ENCODE measurements around the gene IFT57.

The IFT57 gene

DNA sequence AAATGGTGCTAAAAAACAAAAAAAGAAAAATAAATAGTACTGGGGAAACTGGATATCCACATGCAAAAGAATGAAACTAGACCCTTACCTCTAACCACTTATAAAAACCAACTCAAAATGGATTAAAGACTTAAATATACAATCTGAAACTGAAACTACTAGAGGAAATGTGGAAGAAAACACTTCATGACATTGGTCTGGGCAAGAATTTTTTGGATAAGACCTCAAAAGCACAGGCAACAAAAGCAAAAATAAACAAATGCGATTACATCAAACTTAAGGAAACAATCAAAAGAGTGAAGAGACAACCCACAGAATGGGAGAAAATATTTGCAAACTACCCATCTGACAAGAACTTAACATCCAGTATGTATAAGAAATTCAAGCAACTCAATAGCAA lies 6.4 kb downstream of the IFT57 start:
- no peak for DNase-seq

DNA sequence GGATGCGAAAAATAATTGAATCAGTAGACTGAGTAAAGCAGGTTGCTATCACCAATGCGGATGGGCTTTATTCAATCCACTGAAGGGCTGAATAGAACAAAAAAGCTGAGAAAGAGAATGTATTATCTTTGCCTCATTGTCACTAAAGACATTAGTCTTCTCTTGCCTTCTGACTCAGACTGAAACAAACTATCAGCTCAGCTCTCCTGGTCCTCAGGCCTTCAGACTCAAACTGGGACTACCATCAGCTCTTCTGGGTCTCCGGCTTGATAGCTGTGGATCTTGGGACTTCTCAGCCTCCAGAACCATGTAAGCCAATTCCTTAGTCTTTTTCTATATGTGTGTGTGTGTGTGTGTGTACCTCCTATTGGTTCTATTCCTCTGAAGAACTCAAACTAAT lies 12.6 kb downstream of the IFT57 start:
- no peak for DNase-seq

DNA sequence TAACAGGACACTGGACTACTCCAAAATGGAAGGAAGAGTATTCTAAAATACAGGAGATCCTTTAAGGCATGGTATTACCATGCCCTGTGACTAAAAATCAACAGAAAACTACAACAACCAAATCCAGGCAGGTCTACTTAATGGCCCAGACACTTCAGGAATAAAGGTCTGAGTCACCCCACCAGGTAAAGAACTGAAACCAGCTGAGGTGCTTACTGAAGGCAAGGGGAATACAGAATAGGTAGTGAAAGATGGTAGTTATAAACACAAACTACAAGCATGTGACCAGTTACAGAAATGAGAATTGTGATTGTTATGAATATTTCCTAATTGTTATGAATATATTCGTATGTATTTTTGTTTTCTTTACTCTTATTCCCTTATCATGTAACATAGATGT lies 13.4 kb downstream of the IFT57 start:
- no peak for DNase-seq

DNA sequence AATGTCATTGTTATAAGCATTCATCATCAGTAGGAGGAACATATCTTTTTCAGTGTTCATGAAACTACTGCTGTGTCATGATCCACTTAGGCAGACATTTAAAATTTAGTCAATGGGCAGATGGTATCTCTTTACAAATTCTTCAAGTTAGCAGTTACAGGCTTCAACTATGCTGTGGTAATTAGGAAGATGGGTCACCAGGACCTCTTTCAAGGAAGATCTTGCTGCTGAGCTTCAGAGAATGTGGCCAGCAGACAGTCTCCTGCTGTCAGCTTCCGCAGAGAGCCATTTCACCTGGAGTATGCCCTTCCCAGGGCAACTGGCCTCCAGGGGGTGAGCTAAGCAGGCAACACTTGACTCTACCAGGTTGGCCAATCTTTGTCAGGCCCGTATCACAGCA lies 19.4 kb downstream of the IFT57 start:
- no peak for DNase-seq

DNA sequence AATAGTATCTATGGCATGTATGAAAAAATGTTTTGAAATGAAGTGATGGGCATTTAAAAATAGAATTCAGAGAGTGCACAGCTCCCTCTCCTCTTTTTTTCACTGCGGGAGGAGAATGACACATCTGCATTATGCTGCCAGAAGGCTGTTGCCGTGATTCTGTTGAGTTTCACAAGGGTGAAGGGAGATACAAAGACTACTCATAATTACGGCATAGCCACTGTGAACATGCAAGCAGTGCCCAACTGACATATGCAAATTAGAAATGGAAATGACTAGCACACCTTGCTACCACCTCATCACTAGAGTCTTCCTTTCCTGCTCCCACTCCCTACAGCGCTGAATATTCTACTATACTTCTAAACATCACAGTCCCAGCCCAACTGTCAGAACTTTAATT lies 20.1 kb downstream of the IFT57 start:
- no peak for DNase-seq

DNA sequence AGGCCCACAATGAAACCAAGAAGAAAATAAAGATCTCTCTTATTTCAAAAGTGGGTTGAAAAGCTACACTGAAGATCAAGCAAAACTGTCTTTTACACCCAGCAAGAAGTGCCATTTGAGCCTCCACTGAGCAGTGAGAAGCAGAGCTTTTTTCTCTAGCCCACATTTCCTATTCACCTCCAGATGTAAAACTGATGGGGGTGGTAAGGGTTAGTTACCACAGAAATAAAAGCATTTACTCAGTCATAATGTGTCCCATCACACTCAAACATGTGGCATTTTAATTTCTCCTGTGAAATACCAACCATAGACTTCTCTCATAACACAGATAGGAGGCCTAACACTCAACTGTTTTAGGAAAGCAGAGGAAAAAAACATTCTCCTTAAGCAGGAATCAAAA lies 21.0 kb downstream of the IFT57 start:
- no peak for DNase-seq

DNA sequence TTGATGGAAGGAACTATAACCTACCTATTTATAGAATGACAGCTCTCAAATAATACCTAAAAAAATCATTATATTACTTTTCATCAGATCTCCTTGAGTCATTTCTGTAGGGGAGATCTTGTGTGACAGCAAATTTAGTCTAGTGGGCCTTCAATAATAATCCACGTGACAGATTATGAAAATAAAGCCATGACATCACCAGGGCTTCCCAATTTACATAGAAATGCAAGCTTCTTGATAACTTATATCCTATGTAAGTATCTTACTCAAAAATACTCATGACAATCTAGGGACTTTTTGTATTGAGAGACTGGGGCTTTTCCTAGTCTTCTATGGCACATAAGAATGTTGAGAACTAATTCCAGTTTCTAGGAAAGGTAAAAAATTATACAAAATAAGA lies 21.6 kb downstream of the IFT57 start:
- DNase-seq = no peak

DNA sequence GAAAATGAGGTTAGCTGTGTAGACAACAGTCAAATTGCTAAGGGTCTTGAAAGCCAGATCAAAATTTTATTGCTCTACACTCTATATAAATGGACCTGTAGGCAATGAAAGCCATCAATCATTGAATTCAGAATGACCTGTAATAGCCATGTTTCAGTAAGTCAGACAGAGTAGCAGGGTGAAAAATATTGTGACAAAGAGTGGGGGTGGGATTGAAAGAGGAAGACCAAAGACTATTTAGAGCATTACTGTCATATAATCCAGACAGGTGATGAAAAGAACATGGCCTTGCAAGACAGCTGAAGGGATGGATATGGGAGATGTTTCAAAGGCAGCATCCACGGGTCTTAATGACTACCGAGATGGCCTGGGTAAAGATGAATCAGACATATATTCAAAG lies 22.2 kb downstream of the IFT57 start:
- no peak for DNase-seq

DNA sequence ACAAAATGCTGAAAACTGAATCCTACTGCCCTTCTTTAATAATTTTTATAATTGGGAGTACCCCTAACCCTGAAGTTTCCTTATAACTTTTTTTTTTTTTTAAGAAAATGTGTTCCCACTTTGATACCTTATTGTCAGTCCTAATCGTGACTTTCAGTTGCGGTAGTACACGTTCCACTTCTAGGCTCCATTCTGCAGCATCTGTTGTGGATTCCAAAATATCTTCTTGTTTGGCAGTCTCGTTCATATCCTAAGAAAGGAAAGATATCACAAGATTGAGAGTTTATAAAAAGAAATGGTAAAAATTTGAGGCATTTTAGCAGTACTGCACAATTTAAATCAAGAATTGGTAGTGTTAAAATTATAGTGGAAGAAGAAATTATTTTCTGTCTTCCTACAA lies 30.8 kb downstream of the IFT57 start:
- no peak for DNase-seq

DNA sequence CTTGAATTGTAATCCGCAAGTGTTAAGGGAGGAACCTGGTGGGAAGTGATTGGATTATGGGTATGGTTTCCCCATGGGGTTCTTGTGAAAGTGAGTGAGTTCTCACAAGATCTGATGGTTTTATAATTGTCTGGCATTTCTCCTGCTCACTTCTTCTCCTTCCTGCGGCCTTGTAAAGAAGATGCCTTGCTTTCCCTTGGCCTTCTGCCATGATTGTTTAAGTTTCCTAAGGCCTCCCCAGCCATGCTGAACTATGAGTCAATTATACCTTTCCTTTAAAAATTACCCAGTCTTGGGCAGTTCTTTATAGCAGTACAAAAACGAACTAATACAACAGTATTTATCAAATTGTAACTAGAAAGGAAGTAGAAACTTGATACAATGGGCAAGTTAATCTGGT lies 31.9 kb downstream of the IFT57 start:
- DNase-seq = no peak

DNA sequence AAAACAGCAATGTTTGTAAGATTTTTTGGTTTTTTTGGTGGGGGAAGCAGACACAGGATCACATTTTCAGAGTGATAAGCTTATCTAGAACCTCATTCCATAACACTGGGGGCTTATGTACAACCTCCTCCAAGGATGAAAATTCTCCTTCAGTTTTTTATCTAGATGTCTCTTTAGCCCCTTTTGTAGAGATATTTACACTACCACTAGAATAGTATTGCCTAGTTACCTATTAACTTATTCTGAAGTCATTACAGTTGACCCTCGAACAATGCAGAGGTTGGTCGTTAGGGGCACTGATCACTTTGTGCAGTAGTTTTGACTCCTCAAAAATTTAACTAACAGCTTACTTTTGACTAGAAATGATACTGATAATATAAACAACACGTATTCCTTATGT lies 32.8 kb downstream of the IFT57 start:
- no peak for DNase-seq

DNA sequence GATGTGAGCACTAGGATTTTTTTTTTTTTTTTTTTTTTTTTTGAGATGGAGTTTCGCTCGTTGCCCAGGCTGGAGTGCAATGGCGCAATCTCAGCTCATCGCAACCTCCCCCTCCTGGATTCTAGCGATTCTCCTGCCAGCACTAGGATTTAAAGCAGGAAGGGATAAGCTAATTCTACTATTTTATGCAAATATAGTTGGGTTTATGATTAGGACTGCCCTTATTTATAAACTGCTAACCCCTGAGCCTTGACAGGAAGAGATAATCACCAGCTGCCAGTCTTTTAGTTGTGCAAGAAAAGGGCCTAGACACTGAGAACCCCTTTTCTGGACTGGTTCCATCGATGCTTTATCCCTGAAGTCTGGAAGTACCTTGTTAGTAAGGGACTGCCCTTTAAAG lies 36.7 kb downstream of the IFT57 start:
- no peak for DNase-seq

DNA sequence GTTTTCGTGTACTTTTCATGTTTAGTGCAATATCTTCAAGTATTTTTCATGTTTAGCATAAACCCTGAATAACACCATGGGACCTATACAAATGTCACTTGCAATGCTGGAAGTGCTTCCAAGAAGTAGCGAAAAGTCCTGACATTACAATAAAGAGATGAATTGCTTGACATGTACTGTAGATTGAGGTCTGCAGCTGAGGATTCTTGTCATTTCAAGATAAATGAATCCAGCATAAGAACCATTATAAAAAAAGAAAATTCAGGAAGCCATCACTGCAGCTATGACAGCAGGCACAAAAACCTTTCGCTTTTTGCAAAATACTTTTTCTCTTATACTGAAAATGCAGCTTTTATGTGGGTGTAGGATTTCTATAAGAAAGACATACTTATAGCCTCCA lies 37.4 kb downstream of the IFT57 start:
- no peak for DNase-seq

DNA sequence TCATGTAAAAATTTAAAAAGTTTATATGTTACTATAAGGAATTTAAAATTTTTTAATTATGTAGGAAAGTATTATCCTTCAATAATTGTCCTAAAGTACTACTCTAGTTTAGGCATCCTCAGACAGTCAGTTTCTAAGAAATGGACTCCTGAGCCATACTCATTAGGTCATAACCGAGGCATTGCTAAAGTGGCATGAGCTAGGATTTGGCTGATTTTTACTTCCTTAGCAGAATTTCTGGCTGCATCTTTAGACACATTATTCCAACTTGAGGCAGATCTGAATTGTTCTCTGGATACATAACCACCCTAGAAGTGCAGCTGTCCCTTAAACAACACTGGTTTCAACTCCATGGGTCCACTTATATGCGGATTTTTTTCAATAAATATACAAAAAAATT lies 38.3 kb downstream of the IFT57 start:
- no peak for DNase-seq

DNA sequence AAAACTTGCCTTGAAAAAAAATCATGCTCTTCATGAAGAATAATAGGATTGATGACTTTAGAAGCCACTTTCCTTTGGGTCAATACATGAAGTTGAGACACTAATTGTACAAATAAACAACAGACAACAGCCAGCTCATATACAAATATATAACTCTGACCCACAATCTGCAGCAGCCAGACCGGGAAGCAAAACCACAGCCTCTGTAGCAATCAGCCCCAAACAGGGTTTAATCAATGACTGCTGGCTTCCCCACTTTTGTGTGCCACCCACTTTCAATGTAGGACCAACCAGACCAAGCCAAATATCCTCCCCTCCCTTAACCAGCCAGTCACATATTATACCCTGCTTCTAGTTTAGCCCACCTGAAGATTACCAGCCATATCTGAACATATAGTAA lies 39.0 kb downstream of the IFT57 start:
- DNase-seq = no peak

DNA sequence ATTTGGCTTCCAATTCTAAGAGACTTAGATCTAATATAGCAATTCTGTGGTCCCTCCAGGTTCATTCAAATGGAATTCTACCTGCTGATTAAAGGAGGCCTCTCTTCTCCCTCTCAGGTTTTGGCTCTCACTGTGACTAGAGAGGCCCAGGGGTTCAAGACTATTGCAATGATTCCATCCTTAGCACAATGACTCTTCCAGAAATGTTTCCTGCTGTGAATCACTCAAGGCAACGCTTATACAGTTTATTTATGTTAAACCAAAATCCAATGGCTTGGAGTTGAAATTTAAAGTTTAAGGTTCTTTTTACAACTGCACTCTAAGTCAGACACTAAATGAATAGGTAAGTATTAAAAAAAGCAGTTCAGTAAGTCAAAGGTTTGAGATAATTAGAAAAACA lies 39.9 kb downstream of the IFT57 start:
- DNase-seq = no peak

DNA sequence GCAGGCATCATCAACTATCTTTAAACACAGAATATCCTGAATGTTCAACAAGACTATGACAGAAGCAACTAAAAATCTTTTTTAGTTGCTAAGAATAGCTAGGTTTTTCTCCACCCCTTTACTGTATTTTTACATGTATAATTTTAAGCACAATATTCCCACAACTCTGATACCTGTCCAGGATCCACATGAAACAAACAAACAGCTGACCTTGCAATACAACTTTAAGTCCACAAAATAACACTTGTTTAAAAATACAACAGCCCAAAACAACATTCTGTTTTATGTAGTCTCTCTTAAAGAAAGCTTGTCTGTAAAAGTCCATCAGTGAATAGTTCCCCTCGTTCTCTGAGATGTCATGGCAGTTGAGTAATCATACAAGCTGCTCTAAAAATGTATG lies 41.1 kb downstream of the IFT57 start:
- DNase-seq = no peak

DNA sequence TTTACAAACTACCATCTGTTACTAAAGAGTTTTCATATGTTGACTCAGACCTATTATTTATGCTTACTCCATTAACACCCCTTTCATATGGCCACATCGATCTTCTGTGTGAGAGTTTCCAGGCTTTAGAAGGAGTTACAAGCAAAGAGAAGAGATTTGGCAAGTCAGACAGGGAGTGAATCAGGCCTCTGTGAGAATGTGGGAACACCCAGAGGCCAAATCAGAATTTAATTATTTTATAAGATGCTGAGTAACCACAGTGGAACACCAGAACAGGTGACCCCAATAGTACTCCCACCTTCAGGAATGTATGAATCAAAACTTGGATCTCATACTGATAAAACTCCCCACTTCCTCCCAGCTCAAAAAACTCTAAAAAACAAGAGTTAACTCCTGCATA lies 42.0 kb downstream of the IFT57 start:
- no peak for DNase-seq

DNA sequence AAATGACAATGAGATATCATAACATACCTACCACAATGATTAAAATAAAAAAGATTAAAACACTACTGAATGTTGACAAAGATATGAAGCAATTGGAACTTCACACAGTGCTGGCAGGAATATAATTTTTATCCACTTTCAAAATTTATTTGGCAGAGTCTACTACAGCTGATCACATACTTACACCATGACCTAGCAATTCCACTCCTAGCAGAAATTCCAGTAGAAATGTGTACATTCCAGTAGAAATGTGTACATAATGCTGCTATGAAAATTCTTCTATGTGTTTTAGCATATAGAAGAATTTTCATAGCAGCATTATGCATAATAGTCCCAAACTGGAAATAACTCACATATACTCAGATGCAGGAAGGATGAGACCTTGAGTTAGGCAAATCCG lies 43.5 kb downstream of the IFT57 start:
- DNase-seq = no peak

DNA sequence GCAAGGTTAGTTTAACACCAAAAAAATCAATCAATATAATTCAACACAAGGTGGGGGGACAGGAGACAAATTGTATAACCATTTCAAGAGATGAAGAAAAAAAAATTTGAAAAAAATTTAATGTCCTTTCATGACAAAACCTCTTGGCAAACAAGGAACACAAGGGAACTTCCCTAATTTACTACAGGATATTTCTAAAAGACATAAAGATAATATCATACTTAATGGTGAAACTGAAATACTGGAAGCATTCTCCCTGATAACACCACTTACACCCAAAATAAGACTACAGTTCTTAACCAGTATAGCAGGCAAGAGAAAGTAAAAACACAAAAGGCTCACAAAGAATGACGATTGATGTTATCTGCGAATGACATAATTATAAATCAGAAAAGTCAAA lies 44.7 kb downstream of the IFT57 start:
- DNase-seq = no peak

DNA sequence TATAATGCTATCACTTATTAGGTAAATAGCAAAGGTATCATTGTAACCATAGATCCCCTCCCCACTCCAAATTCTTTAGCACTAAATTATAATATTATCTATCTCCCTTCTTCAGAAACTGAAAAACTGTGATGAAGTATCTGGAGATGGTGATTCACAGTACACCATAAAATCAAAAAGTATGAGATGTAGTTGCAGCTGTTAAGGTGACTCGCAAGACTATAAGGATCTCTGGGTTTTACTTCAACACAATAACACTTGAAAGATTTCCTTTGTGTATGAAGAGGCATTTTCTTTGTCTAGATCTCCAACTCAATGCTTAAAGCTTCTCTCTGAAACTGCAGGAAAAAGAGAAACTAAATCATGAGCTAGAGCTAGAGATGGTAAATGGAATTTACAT lies 46.9 kb downstream of the IFT57 start:
- DNase-seq = no peak

DNA sequence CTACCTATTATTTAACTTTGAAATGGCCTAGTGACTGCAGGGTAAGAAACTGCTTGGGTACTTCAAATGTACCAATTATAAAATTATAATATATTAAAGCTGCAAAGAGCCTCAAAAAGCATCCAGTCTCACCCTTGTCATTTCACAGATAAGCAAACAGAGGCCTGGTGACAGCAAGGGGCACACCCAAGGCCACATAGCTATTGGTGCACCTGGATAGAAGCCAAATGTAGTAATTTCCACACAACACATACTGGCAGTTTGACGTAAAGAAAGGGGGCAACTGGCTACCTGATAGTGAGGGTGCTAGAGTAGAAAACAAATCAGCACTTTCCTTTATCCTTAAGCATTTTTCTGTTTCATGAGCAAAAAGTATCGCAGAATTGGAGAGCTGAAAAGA lies 51.1 kb downstream of the IFT57 start:
- no peak for DNase-seq

DNA sequence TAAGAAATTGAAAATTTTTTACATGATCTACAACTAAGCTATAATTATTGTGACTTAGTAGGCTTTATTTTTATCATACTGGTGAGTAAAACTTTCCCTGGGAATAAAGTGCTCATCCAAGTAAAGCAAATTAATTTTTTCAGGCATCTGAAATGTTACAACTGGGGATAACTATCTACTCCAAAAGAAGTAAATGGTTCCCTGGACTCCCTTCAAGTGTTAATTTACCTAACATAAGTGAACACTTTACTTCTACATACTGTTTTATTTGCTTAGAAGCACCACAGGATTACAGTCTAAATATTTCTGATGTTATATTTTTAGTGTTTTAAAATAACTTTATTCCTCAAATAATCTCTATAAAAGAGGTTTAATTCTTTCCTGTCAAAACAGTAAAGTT lies 57.8 kb downstream of the IFT57 start:
- no peak for DNase-seq

DNA sequence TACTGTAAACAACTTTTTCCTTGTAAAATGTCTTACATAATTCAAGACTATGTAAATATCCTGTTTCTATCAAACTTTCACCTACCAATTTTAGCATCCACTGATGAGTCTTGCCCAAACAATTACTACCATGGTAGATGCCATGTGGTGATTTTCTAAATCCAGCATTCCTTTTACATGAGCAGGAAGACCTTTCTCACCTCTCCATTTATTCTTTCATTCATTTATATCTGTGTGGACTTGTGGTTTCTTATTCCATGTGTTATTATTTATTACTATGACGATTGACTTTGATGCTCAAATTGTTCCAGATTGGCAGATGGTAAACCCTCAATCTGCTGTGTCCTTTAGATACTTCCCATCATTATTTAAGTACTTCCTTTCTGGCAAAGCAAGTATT lies 62.4 kb downstream of the IFT57 start:
- DNase-seq = no peak

DNA sequence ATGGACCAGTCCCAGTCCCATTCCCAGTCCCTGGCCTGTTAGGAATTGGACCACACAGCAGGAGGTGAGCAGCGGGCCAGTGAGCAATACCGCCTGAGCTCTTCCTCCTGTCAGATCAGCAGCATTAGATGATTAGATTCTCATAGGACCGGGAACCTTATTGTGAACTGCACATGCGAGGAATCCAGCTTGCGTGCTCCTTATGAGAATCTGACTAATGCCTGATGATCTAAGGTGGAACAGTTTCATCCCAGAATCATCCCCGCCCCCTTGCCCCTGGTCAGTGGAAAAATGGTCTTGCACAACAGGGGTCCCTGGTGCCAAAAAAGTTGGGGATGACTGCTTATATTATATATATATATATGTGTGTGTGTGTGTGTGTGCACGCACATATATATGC lies 63.1 kb downstream of the IFT57 start:
- DNase-seq = no peak

DNA sequence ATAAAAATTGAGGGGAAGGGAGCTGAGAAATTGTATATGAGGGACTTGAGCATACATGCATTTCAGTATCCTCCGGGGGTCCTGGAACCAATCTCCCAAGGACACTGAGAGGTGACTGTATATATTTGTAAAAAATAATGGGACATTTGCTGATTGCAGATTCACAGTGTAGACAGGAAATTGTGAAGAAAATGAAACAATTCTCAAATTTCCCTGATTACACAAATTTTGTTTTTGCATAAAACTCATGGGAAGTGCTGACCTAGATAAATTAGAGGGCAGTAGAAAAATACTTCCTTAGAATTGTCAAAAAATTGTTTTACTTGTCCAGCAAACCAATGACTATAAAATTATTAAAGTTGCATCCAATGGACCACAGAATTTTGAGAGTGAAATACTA lies 64.0 kb downstream of the IFT57 start:
- no peak for DNase-seq

DNA sequence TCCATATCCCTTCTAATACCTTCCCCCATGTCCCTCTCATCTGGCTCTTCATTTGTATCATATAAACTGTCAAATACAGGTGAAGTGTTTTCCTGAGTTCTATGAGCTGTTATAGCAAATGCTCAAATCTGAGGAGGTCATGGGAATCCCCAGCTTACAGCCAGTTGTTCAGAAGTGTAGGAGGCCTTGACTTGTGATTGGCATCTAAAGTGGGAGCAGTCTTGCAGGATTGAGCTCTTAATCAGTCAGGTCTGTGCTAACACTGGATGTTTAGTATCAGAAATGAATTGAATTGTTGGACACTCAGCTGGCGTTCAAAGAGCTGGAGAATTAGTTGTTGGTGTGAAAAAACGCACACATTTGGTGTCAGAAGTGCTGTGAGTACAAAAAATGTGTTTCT lies 65.0 kb downstream of the IFT57 start:
- DNase-seq = no peak

Measured in activated effector memory CD4-positive, alpha-beta T cell treated with Interleukin-2 at 50 U/mL for 16 hours (primary cell).